ENCODE data around the gene PRDM15.

DNA sequence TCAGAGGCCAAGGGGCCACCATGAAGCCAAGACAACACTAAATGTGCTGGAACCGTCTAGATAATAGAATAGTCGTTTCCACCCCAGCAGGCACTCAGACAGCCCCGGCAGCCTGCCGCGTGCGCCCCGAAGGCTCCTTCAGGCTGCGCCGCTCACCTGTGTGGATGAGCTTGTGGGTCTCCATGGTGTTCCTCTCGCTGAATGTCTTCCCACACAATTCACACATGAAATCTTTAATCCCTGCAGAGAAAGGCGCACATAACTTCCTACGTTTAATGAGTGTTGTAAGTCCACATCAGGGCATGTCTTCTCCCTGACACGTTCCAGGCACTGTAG lies 68.6 kb downstream of the PRDM15 start:
- TF ChIP-seq, protein P1, sequence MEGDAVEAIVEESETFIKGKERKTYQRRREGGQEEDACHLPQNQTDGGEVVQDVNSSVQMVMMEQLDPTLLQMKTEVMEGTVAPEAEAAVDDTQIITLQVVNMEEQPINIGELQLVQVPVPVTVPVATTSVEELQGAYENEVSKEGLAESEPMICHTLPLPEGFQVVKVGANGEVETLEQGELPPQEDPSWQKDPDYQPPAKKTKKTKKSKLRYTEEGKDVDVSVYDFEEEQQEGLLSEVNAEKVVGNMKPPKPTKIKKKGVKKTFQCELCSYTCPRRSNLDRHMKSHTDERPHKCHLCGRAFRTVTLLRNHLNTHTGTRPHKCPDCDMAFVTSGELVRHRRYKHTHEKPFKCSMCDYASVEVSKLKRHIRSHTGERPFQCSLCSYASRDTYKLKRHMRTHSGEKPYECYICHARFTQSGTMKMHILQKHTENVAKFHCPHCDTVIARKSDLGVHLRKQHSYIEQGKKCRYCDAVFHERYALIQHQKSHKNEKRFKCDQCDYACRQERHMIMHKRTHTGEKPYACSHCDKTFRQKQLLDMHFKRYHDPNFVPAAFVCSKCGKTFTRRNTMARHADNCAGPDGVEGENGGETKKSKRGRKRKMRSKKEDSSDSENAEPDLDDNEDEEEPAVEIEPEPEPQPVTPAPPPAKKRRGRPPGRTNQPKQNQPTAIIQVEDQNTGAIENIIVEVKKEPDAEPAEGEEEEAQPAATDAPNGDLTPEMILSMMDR (IDR thresholded peaks at IDR 0.05) = no peak
- TF ChIP-seq SIN3A (IDR thresholded peaks at IDR 0.05; ENCODE audit: borderline replicate concordance, insufficient read depth, low read depth, low read length) = no peak
